NCI-H2196 treated with DMSO at 0.1 percent for 48 hours (cell line): Measurements from ENCODE around the gene PDXDC1.
A peak's percentile ranks its signal among the peaks of the same experiment; 100 is the strongest.
"Not testable (repeated sequence)": the region's sequence is repeated elsewhere in the genome, so short reads cannot be mapped to it uniquely, and the experiment has no call there.

Experiments used
- DNase-seq: peaks from one replicate; lab custom pipeline; 2025; ENCODE audit not compliant: unreplicated experiment; lab: John Stamatoyannopoulos, UW

The PDXDC1 gene

GRCh38 chr16:15148831-15149230, 174.0 kb downstream of the PDXDC1 start:
- DNase-seq: not testable (repeated sequence)

- DNase-seq: not testable (repeated sequence)
Observed at GRCh38 chr16:15149260-15149659, 174.4 kb downstream of the PDXDC1 start.

GRCh38 chr16:15154005-15154404, 179.2 kb downstream of the PDXDC1 start:
- not testable (repeated sequence) for DNase-seq

GRCh38 chr16:15154650-15155562, 180.1 kb downstream of the PDXDC1 start:
- DNase-seq: peak; percentile 82

- DNase-seq: not testable (repeated sequence)
Observed at GRCh38 chr16:15157644-15158043, 182.8 kb downstream of the PDXDC1 start.

GRCh38 chr16:15159671-15160070, 184.8 kb downstream of the PDXDC1 start:
- not testable (repeated sequence) for DNase-seq

GRCh38 chr16:15160571-15160970, 185.7 kb downstream of the PDXDC1 start:
- not testable (repeated sequence) for DNase-seq

- DNase-seq: not testable (repeated sequence)
Observed at GRCh38 chr16:15163055-15163454, 188.2 kb downstream of the PDXDC1 start.

GRCh38 chr16:15166177-15166576, 191.4 kb downstream of the PDXDC1 start:
- DNase-seq: not testable (repeated sequence)

GRCh38 chr16:15168303-15168702, 193.5 kb downstream of the PDXDC1 start:
- DNase-seq: not testable (repeated sequence)

- not testable (repeated sequence) for DNase-seq
Observed at GRCh38 chr16:15168953-15169652, 194.3 kb downstream of the PDXDC1 start.

- DNase-seq: not testable (repeated sequence)
Observed at GRCh38 chr16:15179909-15180308, 205.1 kb downstream of the PDXDC1 start.

- DNase-seq: not testable (repeated sequence)
Observed at GRCh38 chr16:15180946-15181345, 206.1 kb downstream of the PDXDC1 start.

- not testable (repeated sequence) for DNase-seq
Observed at GRCh38 chr16:15184000-15184399, 209.2 kb downstream of the PDXDC1 start.
